Stimulated activated CD8-positive, alpha-beta memory T cell treated with anti-CD3 and anti-CD28 coated beads, Interleukin-15, amount 100 ng/mL, for 24 hours (primary cell): Measurements from ENCODE around the gene SYDE1.

Experiments
- DNase-seq: peaks from one replicate; pipeline ENCODE4 v3.0.0-alpha.2; 2020; ENCODE audit warnings: low read depth

The SYDE1 gene

GRCh38 chr19:15124572-15125231, 17.5 kb downstream of the SYDE1 start:
- no peak for DNase-seq

GRCh38 chr19:15125232-15126067, 18.2 kb downstream of the SYDE1 start:
- peak; percentile 95 for DNase-seq

- no peak for DNase-seq
These were observed 19.1 kb downstream of the SYDE1 start for GRCh38 chr19:15126131-15126910.

GRCh38 chr19:15128162-15128770, 21.1 kb downstream of the SYDE1 start:
- no peak for DNase-seq

GRCh38 chr19:15129856-15130585, 22.8 kb downstream of the SYDE1 start:
- no peak for DNase-seq

GRCh38 chr19:15136234-15136954, 29.2 kb downstream of the SYDE1 start:
- DNase-seq = no peak

GRCh38 chr19:15137777-15138176, 30.6 kb downstream of the SYDE1 start:
- no peak for DNase-seq

- DNase-seq = no peak
These were observed 31.2 kb downstream of the SYDE1 start for GRCh38 chr19:15138427-15138826.

- DNase-seq = no peak
These were observed 33.9 kb downstream of the SYDE1 start for GRCh38 chr19:15141143-15141542.

- no peak for DNase-seq
These were observed 35.1 kb downstream of the SYDE1 start for GRCh38 chr19:15142313-15142712.

GRCh38 chr19:15144046-15144646, 36.9 kb downstream of the SYDE1 start:
- DNase-seq = no peak

- no peak for DNase-seq
These were observed 39.9 kb downstream of the SYDE1 start for GRCh38 chr19:15147090-15147489.

GRCh38 chr19:15149737-15150136, 42.5 kb downstream of the SYDE1 start:
- no peak for DNase-seq

- no peak for DNase-seq
These were observed 46.9 kb downstream of the SYDE1 start for GRCh38 chr19:15154002-15154612.

GRCh38 chr19:15155296-15155695, 48.1 kb downstream of the SYDE1 start:
- no peak for DNase-seq

GRCh38 chr19:15156391-15156790, 49.2 kb downstream of the SYDE1 start:
- no peak for DNase-seq

- no peak for DNase-seq
These were observed 52.0 kb downstream of the SYDE1 start for GRCh38 chr19:15159251-15159650.

GRCh38 chr19:15161028-15161984, 54.1 kb downstream of the SYDE1 start:
- DNase-seq = no peak
